VCaP (cell line): ENCODE results near the gene PRSS58.

ENCODE experiments used
- H3K27ac ChIP-seq: fragments of 450-650 bp; 2 replicates; pipeline ENCODE4 v1.5.1; 2017
- CTCF ChIP-seq: fragments of 450-650 bp; conservative IDR thresholded peaks from 2 replicates; pipeline ENCODE4 v1.5.1; 2017; ENCODE audit warnings: mild to moderate bottlenecking, moderate library complexity

Gene PRSS58

GRCh38 chr7:142250705-142251104, 7.2 kb downstream of the PRSS58 start:
- TF ChIP-seq CTCF = no peak
- H3K27ac ChIP-seq = no peak overlapping the region

GRCh38 chr7:142249918-142250317, 7.9 kb downstream of the PRSS58 start:
- no peak for TF ChIP-seq CTCF

GRCh38 chr7:142248166-142249160, 9.4 kb downstream of the PRSS58 start:
- no peak overlapping the region for H3K27ac ChIP-seq
- no peak for TF ChIP-seq CTCF

More at GRCh38 chr7:142249918-142250317, 7.9 kb downstream of the PRSS58 start:
- no peak overlapping the region for H3K27ac ChIP-seq

- TF ChIP-seq CTCF = no peak
- no peak overlapping the region for H3K27ac ChIP-seq
Measured at GRCh38 chr7:142243823-142244222, 14.0 kb downstream of the PRSS58 start.

- no peak overlapping the region for H3K27ac ChIP-seq
- no peak for TF ChIP-seq CTCF
Measured at GRCh38 chr7:142240546-142240945, 17.3 kb downstream of the PRSS58 start.

GRCh38 chr7:142231716-142232115, 26.1 kb downstream of the PRSS58 start:
- no peak overlapping the region for H3K27ac ChIP-seq
- peak; percentile 31 for TF ChIP-seq CTCF

- H3K27ac ChIP-seq = no peak overlapping the region
- no peak for TF ChIP-seq CTCF
Measured at GRCh38 chr7:142228537-142229104, 29.2 kb downstream of the PRSS58 start.
